WTC11 (cell line): ENCODE data around the gene TNIK. TPM values are rescaled to one million over a fixed set of nuclear protein-coding genes. Genes with fewer than 3 reads are reported as not detected.

Source experiments
- ATAC-seq: fragments of 200-7000 bp; cut with Tn5 transposase; 2 replicates; pipeline ENCODE4 v1.10.0; 2021; ENCODE audit warnings: mild to moderate bottlenecking, moderate library complexity
- CTCF ChIA-PET: fragments of 300-600 bp; sonication (Branson Sonifier 250); formaldehyde crosslinking; loops from one replicate; lab custom pipeline; 2021; ENCODE audit warnings: antibody characterized with exemption; lab: Charles Lee
- POLR2A ChIA-PET: fragments of 350-600 bp; sonication (Branson Sonifier 250); formaldehyde crosslinking; loops from one replicate; lab custom pipeline; 2021; ENCODE audit warnings: antibody characterized with exemption; lab: Charles Lee
- DNase-seq: peaks from one replicate; pipeline ENCODE4 v3.0.0; 2021; ENCODE audit warnings: low spot score
- H3K27ac Mint-ChIP-seq: 2 replicates; pipeline ENCODE4 v1.8.0; 2021; ENCODE audit warnings: mixed read lengths
- H3K27me3 Mint-ChIP-seq: 2 replicates; pipeline ENCODE4 v1.8.0; 2021; ENCODE audit warnings: low read depth, mild to moderate bottlenecking, moderate library complexity, mixed read lengths
- H3K36me3 Mint-ChIP-seq: 2 replicates; pipeline ENCODE4 v1.8.0; 2021; ENCODE audit warnings: mixed read lengths
- H3K4me1 Mint-ChIP-seq: 2 replicates; pipeline ENCODE4 v1.8.0; 2022; ENCODE audit warnings: mixed read lengths
- H3K4me3 Mint-ChIP-seq: 2 replicates; pipeline ENCODE4 v1.8.0; 2021; ENCODE audit warnings: mild to moderate bottlenecking, moderate library complexity, mixed read lengths
- H3K9me3 Mint-ChIP-seq: 2 replicates; pipeline ENCODE4 v1.8.0; 2021; ENCODE audit warnings: mixed read lengths
- ATF6 ChIP-seq: sonication (generic); formaldehyde crosslinking; IDR thresholded peaks from 2 replicates; pipeline ENCODE4 v1.8.1; 2023; ENCODE audit warnings: mild to moderate bottlenecking, missing genetic modification reagents
- CREM ChIP-seq: sonication (generic); formaldehyde crosslinking; IDR thresholded peaks from 2 replicates; pipeline ENCODE4 v1.8.1; 2022; ENCODE audit warnings: mild to moderate bottlenecking, missing genetic modification reagents, moderate library complexity
- ELF4 ChIP-seq: sonication (generic); formaldehyde crosslinking; IDR thresholded peaks from 2 replicates; pipeline ENCODE4 v1.8.1; 2022; ENCODE audit warnings: low read depth, mild to moderate bottlenecking, moderate library complexity, missing genetic modification reagents
- EMX1 ChIP-seq: fragments of 250-450 bp; sonication (Bioruptor Pico); IDR thresholded peaks from 2 replicates; pipeline ENCODE4 v1.8.0; 2021; ENCODE audit warnings: mild to moderate bottlenecking
- JUN ChIP-seq: sonication (generic); formaldehyde crosslinking; IDR thresholded peaks from 2 replicates; pipeline ENCODE4 v1.8.0; 2023; ENCODE audit warnings: mild to moderate bottlenecking, missing genetic modification reagents
- PRDM15 ChIP-seq: sonication (generic); formaldehyde crosslinking; IDR thresholded peaks from 2 replicates; pipeline ENCODE4 v1.8.0; 2022; ENCODE audit warnings: missing genetic modification reagents
- SMAD4 ChIP-seq: sonication (generic); formaldehyde crosslinking; IDR thresholded peaks from 2 replicates; pipeline ENCODE4 v1.8.0; 2022; ENCODE audit warnings: mild to moderate bottlenecking, missing genetic modification reagents
- TP53 ChIP-seq: sonication (generic); formaldehyde crosslinking; IDR thresholded peaks from 2 replicates; pipeline ENCODE4 v1.8.1; 2023; ENCODE audit warnings: mild to moderate bottlenecking, missing genetic modification reagents
- ZMAT4 ChIP-seq: fragments of 250-450 bp; sonication (Bioruptor Pico); IDR thresholded peaks from 2 replicates; pipeline ENCODE4 v1.9.0; 2021; ENCODE audit warnings: mild to moderate bottlenecking
- ZNF121 ChIP-seq: sonication (generic); formaldehyde crosslinking; IDR thresholded peaks from 2 replicates; pipeline ENCODE4 v1.8.0; 2023; ENCODE audit warnings: missing genetic modification reagents
- ZNF281 ChIP-seq: sonication (generic); formaldehyde crosslinking; IDR thresholded peaks from 2 replicates; pipeline ENCODE4 v1.8.0; 2023; ENCODE audit warnings: mild to moderate bottlenecking, missing genetic modification reagents
- ZNF317 ChIP-seq: sonication (generic); formaldehyde crosslinking; IDR thresholded peaks from 2 replicates; pipeline ENCODE4 v1.8.1; 2023; ENCODE audit warnings: low read depth, mild to moderate bottlenecking, moderate library complexity, missing genetic modification reagents, borderline replicate concordance
- ZNF512 ChIP-seq: sonication (generic); formaldehyde crosslinking; IDR thresholded peaks from 2 replicates; pipeline ENCODE4 v1.8.1; 2022; ENCODE audit warnings: missing genetic modification reagents, borderline replicate concordance
- ZNF532 ChIP-seq: fragments of 250-450 bp; sonication (Bioruptor Pico); IDR thresholded peaks from 2 replicates; pipeline ENCODE4 v1.9.0; 2021; ENCODE audit warnings: mild to moderate bottlenecking, borderline replicate concordance
- total RNA-seq: library from RNA; stranded (reverse); gene quantifications from 3 replicates; pipeline ENCODE4 v1.2.3, GENCODE V29; 2021

Gene TNIK
- total RNA-seq, 1 experiment from 2014 or later = 50.3 TPM

GRCh38 chr3:171470714-171471227 is 10.6 kb upstream of the TNIK start:
- TF ChIP-seq ELF4 (CRISPR knock-in tag) = no peak
- TF ChIP-seq ATF6 (CRISPR knock-in tag) = no peak
- TF ChIP-seq TP53 (CRISPR knock-in tag) = no peak
- no peak for TF ChIP-seq EMX1
- no peak for TF ChIP-seq ZNF281 (CRISPR knock-in tag)
- no peak for TF ChIP-seq ZNF512 (CRISPR knock-in tag)
- no peak for TF ChIP-seq ZMAT4 (CRISPR knock-in tag)
- TF ChIP-seq ZNF121 (CRISPR knock-in tag) = no peak
- no peak for TF ChIP-seq PRDM15
- TF ChIP-seq CREM (CRISPR knock-in tag) = no peak
- no peak for TF ChIP-seq SMAD4 (CRISPR knock-in tag)
- no peak for TF ChIP-seq ZNF317
- no peak for TF ChIP-seq ZNF532 (CRISPR knock-in tag)
- TF ChIP-seq JUN (CRISPR knock-in tag) = no peak
- ATAC-seq = no peak
- no peak overlapping the region for H3K4me3 Mint-ChIP-seq
- peaks cover 9% of the 10 kb centered on the region for H3K4me1 Mint-ChIP-seq
- ChIA-PET CTCF (no interaction called here), POLR2A (no interaction called here)
- no peak for DNase-seq
- peaks cover 1% of the 10 kb centered on the region; the same call in 1 of the 2 replicates for H3K36me3 Mint-ChIP-seq
- no peaks in the 10 kb centered on the region for H3K27me3 Mint-ChIP-seq
- peaks cover 3% of the 10 kb centered on the region for H3K9me3 Mint-ChIP-seq
- H3K27ac Mint-ChIP-seq = no peak overlapping the region
